ENCODE results near the gene COL9A1. TPM values are rescaled to one million over a fixed set of nuclear protein-coding genes. Genes with fewer than 3 reads are reported as not detected.

COL9A1 gene
- total RNA-seq, 1 donor from 2014 or later = 1.7 TPM

DNA sequence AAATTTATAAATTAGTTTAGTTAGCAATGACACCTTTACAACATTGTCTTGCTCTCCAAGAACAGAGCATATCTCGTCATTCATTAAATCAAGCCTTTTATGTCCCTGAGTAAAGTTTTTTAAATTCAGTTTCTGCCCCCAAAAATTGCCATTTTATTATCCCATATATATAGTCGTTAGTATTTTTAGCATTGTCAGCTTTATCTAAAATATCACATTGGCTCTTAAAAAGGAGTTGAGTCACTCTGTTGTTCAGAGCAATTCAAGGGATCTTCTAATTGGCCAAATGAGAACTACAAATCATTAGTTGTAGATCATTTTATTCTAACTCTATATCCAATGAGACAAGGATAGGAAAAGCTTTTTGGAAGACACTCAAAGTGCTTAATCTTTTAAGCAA, 127.1 kb downstream of the COL9A1 start:
- Histone ChIP-seq H3K36me3 (no peaks in the 10 kb centered on the region), H3K4me1 (no peaks in the 10 kb centered on the region), H3K27ac (no peak overlapping the region), H3K27me3 (no peaks in the 10 kb centered on the region), H3K4me3 (no peak overlapping the region), H3K9me3 (no peaks in the 10 kb centered on the region)
- DNase-seq (ENCODE audit: extremely low spot score in 2 of 2) = no peak
- TF ChIP-seq POLR2A (IDR thresholded peaks at IDR 0.05) (no peak), POLR2AphosphoS5 (IDR thresholded peaks at IDR 0.05; ENCODE audit: insufficient read depth in 1 of 2, low read depth in 1 of 2) (no peak)
- TF ChIP-seq, protein P1, sequence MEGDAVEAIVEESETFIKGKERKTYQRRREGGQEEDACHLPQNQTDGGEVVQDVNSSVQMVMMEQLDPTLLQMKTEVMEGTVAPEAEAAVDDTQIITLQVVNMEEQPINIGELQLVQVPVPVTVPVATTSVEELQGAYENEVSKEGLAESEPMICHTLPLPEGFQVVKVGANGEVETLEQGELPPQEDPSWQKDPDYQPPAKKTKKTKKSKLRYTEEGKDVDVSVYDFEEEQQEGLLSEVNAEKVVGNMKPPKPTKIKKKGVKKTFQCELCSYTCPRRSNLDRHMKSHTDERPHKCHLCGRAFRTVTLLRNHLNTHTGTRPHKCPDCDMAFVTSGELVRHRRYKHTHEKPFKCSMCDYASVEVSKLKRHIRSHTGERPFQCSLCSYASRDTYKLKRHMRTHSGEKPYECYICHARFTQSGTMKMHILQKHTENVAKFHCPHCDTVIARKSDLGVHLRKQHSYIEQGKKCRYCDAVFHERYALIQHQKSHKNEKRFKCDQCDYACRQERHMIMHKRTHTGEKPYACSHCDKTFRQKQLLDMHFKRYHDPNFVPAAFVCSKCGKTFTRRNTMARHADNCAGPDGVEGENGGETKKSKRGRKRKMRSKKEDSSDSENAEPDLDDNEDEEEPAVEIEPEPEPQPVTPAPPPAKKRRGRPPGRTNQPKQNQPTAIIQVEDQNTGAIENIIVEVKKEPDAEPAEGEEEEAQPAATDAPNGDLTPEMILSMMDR (IDR thresholded peaks at IDR 0.05) = no peak
- intact Hi-C loops (cut with DNase I) = no loop called here

DNA sequence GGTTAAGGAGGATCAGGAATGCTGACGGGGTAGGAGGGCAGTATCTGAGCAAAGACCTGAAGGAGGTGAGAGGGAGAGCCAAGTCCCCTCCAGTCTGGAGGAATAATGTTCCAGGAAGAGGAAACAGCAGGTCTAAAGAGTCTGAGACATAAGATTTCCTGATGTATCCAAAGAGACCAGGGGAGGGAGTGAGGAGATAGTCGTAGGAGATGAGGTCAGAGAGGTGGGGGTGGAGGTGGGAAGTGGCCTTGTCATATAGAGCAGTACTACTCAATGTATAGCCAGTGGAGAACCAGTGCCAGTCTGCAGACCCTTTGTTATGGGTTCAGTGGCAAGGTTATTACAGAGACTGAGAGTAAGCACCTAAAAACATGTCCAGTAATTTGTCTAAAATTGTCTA, 130.6 kb downstream of the COL9A1 start:
- H3K27me3 ChIP-seq = no peaks in the 10 kb centered on the region
- no peak overlapping the region for H3K27ac ChIP-seq
- TF ChIP-seq POLR2A (IDR thresholded peaks at IDR 0.05) (no peak), POLR2AphosphoS5 (IDR thresholded peaks at IDR 0.05; ENCODE audit: insufficient read depth in 1 of 2, low read depth in 1 of 2) (no peak)
- TF ChIP-seq, protein P1 (IDR thresholded peaks at IDR 0.05) = no peak
- no peak overlapping the region for H3K4me3 ChIP-seq
- no peak for DNase-seq (ENCODE audit: extremely low spot score in 2 of 2)
- H3K4me1 ChIP-seq = no peaks in the 10 kb centered on the region
- intact Hi-C loops (cut with DNase I) = no loop called here
- H3K36me3 ChIP-seq = no peaks in the 10 kb centered on the region
- H3K9me3 ChIP-seq = no peaks in the 10 kb centered on the region

DNA sequence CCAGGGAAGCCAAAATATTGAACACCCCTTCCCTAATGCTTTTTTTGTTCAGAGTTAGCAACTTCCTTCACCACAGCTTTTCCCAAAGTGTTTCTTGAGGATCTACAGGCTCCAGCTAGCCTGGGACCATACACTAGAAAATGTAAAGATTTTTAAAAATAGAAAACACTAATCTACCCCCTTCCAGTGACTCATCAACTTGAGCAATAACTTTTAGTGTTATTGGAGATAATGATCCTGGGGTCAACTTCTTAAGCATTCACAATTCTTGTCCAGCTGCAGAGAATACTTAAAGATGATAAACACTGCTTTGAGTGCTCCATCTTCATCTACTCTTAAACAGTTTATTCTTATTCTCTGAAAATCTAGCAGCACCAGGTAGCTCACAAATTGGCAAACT, 131.6 kb downstream of the COL9A1 start:
- Histone ChIP-seq H3K9me3 (no peaks in the 10 kb centered on the region), H3K4me3 (no peak overlapping the region), H3K4me1 (no peaks in the 10 kb centered on the region), H3K36me3 (no peaks in the 10 kb centered on the region), H3K27ac (no peak overlapping the region), H3K27me3 (no peaks in the 10 kb centered on the region)
- TF ChIP-seq, protein P1 (IDR thresholded peaks at IDR 0.05) = no peak
- TF ChIP-seq POLR2A (IDR thresholded peaks at IDR 0.05) (no peak), POLR2AphosphoS5 (IDR thresholded peaks at IDR 0.05; ENCODE audit: insufficient read depth in 1 of 2, low read depth in 1 of 2) (no peak)
- intact Hi-C loops (cut with DNase I) = no loop called here
- DNase-seq (ENCODE audit: extremely low spot score in 2 of 2) = no peak

DNA sequence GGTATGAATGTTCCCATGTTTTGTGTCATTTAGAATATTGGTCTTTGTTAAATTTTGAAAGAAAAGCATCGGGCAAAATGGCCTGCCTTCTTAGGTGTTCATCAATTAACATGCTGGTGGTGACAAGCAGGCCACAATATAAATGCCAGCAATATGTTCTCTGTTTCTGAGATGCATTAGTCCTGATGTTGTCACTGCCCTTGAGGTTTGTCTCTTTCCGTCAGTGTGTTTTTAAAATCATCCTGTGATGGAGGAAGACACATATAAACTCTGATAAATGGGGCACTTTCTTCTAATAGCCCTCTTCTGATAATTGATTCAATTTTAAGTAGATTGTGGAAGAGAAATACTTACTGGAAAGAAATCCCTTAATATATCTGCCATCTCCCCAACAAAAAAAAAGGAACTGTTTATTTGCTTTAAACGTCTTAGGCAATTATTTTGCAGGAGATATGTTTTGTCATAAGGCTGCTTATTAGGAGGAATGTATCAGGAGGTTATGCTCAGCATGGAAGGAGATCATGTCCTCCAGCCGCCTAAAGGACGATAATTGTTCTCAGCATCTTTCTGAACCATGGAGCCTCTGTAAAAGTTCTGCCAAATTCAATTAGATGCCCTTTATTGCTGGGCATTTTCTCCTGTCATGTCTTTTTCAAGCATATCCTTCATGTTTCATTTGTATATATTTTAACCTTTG, 134.1 kb downstream of the COL9A1 start:
- Histone ChIP-seq H3K9me3 (no peaks in the 10 kb centered on the region), H3K4me1 (no peaks in the 10 kb centered on the region), H3K4me3 (no peak overlapping the region), H3K27me3 (no peaks in the 10 kb centered on the region), H3K27ac (no peak overlapping the region), H3K36me3 (no peaks in the 10 kb centered on the region)
- DNase-seq (ENCODE audit: extremely low spot score in 2 of 2) = no peak
- intact Hi-C loops (cut with DNase I) = no loop called here
- TF ChIP-seq, protein P1 (IDR thresholded peaks at IDR 0.05) = no peak
- TF ChIP-seq POLR2AphosphoS5 (IDR thresholded peaks at IDR 0.05; ENCODE audit: insufficient read depth in 1 of 2, low read depth in 1 of 2) = no peak
- no peak for TF ChIP-seq POLR2A (IDR thresholded peaks at IDR 0.05)

Other genes starting within 250 kb of the COL9A1 start
- gene FAM135A, start 110.4 kb upstream of the COL9A1 start, total RNA-seq = 67.3 TPM